ENCODE results near the gene PBX1. TPM values are rescaled to one million over a fixed set of nuclear protein-coding genes. Genes with fewer than 3 reads are reported as not detected.
"Not testable (repeated sequence)": the region's sequence is repeated elsewhere in the genome, so short reads cannot be mapped to it uniquely, and the experiment has no call there.

PBX1 gene
- total RNA-seq, 1 donor from 2014 or later = 11.5 TPM

DNA sequence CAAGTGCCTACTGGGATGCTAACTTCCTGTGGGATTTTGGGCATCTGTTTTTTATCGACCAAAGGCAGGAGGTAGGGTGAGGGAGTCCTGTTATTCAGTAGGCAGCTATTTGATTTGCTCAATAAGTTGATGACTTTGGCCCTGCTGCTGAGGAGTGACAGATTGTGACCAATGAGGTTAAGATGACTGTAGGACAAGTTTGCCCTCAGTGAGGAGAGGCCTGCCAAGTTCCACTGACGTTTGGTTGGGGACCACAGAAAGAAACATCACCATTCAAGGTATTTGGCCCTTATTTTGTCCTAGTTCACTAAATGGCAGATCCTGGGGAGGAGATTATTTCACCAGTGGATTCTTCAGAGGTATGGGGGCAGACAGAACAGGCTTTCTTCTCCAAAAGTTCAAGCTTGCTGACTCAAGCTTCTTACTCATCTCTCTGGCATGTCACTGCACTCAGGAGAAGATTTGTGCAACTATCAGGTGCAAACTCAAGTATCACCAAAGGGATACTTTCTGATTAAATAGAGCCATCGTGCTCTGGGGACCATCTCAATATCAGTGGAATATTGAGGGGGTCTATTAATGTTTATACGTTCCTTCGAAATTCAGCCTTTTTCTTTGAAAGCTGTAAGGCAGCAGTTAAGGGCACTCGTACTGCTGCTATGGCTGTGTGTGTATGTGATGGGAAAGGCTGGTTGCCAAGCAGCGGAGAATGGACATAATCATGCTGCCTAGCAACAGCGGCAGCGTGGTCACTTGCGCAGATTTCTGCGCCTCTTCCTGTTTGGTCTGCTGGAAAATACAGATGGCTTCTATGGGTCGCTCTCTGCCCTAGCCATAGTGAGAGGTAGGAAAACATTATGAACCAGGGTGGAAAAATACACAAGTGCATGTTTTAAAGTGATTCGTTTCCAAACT, 78.7 kb downstream of the PBX1 start:
- no peak for DNase-seq (ENCODE audit: extremely low read depth, low read depth, low spot score)

DNA sequence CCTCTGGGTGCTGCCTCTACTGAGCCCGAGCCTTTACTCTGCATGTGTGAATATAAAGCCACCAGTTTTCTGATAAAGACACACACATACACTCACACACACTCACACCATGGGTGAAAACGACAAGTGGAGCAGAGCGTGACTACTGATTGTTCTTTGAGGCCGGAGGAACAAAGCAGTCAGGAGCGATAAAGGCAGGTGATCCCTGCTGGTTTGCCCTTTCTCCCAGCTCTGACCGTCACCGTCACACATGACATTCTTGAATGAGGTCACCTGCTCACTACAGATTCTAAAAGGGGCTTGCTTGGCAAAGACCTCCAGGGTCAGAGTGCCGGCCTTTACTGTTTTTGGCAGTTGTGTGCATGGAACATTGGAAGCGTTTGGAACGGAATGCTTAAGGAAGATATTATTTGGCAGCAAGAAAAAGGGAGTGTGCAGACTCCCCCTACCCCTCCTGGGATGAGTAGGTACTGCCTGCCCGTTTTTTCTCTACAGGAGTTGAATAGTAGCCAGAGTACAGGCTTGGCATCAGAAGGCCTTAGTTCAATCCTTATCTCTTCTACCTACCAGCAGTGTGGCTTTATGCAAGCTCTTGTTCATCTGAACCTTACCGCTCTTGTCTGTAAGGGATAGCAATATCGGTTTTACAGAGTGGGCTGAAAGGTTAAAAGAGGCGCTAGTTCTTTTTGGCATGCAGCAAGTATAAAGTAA, 79.7 kb downstream of the PBX1 start:
- DNase-seq (ENCODE audit: extremely low read depth, low read depth, low spot score) = no peak

DNA sequence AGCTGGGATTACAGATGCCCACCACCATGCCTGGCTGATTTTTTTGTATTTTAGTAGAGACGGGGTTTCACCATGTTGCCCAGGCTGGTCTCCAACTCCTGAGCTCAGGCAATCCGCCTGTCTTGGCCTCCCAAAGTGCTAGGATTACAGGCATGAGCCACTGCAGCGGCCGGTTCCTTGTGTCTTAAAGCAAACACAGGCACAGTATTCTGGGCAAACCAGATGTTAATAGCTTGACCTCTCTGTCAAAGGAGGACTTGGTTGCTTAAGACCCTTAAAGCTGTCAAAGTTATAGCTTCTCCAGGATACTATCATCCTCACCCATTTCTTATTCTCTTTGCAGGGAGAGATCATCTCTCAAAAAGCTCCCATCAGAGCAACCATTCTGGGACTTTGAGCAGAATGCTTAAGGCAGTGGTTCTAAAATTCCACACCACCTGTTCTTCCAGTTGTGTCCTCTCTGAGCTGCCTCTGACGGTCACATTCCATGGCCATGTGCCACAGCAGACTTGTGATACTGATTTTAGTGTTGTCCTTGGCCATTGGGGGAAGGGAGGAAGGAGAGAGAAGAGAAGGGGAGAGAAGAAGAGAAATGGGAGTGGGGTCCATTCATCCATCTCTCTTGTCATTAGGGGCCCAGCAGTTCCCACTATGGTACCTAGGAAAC, 81.8 kb downstream of the PBX1 start:
- no peak for DNase-seq (ENCODE audit: extremely low read depth, low read depth, low spot score)

DNA sequence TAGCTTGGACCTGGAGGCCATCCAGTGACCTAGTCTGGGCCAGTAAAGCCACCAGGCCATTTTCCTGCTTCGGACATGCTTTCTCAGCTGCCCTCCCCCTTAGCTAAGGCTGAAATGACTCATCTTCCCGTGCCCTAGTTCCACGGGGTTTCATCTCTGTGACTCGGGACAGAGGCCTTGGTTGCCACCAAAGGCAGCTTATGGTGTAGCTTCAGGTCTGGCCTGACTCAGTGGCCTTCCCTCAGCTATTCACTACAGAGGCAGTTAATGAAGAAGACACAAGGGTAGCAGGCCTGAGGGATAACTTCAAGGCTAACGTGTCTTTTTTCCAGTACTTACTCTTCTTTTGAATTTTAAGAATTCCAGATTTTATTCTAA, 82.4 kb downstream of the PBX1 start:
- DNase-seq (ENCODE audit: extremely low read depth, low read depth, low spot score) = no peak

DNA sequence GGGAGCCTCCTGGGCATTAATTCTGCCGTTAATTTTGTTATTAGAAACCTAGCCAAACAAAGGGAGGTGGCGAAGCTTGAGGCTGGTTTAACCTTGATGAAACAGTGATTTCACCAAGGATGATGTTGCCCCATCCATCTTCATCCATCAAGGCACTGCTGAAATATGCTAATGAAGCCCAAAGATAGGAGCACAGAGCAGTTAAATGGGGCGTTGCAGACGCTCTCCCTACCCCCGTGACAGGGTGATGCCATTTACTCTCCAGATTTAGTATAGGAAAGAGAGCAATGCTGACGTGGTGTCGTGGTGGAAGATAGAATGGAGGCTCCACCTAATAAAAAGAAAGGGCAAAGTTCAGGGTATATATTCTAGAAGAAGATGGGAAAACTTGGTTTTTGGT, 84.0 kb downstream of the PBX1 start:
- DNase-seq (ENCODE audit: extremely low read depth, low read depth, low spot score) = no peak

DNA sequence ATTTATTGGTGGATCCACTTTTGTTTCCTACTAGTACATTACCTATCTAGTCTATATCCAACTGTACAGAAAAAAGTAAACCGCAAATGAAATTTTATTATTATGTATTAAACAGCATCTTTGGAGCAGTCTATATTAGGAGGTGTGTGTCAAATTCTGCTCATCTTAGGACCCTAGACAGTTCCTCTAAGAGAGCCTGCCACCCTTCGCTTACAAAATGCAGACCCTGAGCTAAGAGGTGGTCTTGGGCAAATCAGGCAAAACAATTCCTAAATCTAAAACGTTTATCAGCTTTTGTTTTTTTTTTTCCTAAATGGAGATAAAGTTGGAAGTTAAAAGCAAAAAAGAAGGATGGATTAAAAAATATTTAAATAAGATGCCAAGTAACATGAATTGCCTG, 85.3 kb downstream of the PBX1 start:
- DNase-seq (ENCODE audit: extremely low read depth, low read depth, low spot score) = no peak

DNA sequence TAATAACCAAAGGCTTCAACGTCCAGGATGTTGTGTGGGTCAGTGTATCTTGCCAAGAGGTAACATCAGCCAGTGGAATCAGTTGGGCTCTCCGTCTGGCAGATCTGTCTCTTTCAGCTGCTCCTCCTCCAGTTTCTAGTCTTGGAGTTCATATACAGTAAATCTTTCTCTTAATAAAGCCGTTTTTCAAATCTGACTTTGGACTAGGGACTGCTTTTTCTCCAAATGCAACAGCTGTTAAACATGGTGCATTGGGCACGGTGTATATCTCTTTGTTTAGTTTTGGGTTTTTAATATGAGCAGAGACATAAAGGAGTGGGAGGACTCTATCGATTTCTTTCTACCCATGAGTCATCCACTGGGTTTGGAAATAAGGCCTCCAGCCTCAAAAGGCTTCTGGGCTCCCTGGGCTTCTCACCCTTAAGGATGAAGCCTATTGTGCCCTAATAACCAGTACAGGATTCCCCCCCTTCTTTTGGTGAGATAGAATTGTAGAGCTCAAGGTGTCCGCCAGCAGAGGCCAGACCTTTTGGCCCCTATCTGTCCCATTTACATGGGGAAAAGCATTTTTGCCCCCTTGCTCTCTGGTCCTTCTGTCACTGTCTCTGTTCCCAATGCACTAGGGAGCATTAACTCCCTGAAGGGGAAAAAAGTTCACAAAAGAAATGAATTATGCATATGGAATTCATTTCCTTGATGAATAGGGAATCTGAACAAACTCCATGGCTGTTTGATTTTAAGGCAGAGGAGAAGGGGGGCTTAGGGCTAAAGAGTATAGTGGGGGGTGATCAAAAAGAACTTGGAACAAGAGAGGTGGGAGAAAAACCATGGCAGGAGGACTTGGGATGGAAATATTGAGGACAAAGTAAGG, 86.0 kb downstream of the PBX1 start:
- no peak for DNase-seq (ENCODE audit: extremely low read depth, low read depth, low spot score)

DNA sequence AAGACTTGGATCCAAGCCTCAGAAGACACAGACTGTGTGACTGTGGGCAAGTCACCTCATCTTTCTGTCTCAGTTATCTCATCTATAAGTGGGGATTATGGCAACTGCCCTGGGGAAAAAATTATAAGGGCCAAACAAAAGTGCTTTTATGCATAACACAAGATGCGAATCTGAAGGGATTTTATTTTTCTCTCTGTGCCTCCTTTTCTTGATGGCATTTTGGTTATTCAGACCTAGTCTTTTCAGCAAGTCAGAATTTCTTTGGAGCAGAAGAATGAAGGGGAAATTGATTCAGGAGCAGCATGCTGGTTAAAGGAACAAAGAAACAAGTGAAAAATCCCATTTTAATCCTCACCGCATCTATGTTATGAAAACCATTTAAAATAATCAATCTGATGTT, 86.9 kb downstream of the PBX1 start:
- DNase-seq (ENCODE audit: extremely low read depth, low read depth, low spot score) = no peak

DNA sequence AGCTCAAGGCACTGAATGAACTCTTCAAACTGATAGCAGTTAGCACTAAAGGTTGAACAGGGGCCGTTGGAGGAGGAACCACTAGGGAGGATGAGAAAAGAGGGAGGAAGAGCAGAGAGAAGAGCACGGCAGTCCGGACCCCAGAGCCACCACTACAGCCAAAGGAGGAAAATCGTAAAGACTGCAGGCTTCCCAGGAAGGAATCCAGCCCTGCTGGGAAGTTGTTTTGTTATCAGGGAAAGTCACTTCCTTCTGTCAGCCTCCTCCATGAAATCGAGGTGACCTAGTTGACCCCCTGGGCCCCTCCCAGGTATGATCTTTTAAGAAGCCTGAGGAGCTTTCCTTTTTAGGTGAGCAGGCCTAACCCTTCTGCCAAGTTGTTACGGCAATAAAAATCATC, 88.2 kb downstream of the PBX1 start:
- no peak for DNase-seq (ENCODE audit: extremely low read depth, low read depth, low spot score)

DNA sequence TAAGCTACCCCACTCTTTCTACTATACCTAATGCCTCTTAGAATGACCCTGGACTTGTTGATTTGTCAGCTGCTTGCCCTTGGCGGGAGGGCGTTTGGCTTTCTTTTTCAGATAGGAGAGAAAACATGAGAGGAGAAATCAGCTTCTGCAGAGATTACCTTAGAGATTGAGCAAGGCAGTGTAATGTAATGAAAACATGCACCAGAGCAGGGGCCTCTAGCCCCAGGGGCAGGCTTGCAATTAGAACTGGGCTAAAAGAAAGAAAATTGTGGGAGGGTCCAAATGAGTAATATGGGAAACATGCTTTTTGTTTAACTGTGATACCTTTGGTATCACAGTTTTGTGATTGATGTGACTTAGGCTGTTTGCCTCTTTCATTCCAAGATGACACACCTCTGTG, 89.7 kb downstream of the PBX1 start:
- DNase-seq (ENCODE audit: extremely low read depth, low read depth, low spot score) = no peak

DNA sequence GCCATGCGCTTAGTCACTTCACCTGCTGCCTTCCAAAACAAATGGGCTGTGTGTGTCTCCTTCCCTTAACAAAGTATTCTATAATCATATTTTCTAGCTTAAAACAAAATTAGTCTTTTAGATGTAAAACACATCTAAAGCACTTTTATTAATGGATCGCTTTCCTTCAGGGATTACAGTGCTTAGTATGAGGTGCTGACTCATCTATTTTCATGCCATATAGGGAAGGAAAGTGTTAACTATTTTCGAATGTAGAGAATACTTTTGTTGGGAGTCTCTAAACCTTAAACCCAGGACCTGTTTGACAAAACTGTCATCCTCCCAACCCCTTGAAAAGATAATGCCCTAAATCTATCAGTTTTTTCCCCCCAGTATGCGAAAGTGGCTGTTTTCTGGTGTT, 90.2 kb downstream of the PBX1 start:
- no peak for DNase-seq (ENCODE audit: extremely low read depth, low read depth, low spot score)

DNA sequence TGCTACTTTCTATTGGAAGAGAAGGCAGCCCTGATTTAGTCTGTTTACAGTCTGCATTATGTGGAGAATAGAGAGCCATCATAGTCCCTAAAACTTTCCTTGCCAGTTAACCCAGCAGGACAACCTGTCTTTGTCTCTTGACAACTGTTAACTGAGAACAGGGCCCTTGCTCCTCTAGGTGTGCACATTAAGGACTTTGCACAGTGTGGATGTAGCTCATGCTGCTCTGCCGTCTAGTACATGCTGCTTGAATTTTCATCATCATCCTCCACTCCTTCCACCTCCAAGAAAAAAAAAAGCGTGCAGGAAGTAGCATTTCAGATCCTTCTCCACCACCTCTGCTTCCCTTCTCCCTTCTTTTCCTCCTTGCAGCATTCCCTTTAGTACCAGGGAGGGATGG, 91.5 kb downstream of the PBX1 start:
- no peak for DNase-seq (ENCODE audit: extremely low read depth, low read depth, low spot score)

DNA sequence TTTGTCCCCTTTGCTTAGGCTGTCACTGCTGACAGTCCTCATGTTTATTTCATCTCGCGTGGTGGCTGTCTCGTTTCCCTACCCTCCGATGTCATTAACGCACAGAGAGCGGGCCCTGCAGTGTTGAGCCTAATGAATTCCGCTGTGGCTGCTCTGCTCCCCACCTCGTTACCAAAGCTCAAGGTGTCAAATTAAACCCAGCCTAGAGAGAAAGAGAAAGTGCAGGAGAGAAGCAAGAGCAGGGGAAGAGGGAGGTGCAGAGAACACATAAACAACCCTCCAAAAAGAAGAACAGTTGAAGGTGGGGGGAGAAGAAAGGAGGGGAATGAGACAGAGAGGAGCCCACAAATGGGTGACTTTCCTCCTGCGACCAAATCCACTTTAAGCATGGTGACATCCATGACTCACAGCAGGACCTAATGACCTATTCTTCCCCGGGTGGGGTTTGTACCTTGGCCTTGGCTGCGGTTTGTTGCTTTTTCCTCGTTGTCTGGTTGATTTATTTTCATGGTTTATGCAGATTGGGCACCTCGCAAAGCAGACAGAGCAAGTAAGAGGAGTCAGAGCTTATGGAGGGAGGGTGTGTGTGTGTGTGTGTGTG, 92.5 kb downstream of the PBX1 start:
- no peak for DNase-seq (ENCODE audit: extremely low read depth, low read depth, low spot score)

DNA sequence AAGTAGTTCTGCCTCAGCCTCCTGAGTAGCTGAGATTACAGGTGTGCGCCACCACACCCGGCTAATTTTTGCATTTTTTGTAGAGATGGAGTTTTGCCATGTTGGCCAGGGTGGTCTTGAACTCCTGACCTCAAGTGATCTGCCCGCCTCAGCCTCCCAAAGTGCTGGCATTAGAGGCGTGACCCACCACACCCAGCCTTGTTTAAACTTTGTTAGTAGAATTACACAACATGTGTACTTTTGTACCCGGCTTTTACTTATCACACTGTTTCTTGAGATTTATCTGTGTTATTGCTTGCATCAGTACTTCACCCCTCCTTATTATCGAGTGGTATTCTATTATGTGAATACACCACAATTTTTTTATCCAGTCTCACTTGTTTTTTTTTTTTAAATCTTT, 94.0 kb downstream of the PBX1 start:
- not testable (repeated sequence) for DNase-seq (ENCODE audit: extremely low read depth, low read depth, low spot score)

DNA sequence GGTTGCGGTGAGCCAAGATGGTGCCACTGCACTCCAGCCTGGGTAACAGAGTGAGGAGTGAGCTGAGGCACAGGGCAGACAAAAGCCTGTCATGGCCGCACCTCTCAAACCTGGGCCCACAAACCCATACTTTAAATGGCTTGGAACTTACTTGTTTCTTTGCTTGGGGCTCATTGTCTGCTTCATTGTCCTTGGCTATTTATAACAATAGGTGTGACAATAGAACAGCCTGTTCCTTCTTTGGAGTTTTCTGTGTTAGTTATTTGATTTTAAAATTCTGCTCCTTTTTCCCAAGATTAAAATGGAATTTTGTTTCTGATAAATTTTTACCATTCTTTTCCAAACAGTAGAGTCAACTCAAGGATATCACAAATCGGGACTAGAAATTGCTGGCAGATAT, 94.7 kb downstream of the PBX1 start:
- DNase-seq (ENCODE audit: extremely low read depth, low read depth, low spot score) = no peak

DNA sequence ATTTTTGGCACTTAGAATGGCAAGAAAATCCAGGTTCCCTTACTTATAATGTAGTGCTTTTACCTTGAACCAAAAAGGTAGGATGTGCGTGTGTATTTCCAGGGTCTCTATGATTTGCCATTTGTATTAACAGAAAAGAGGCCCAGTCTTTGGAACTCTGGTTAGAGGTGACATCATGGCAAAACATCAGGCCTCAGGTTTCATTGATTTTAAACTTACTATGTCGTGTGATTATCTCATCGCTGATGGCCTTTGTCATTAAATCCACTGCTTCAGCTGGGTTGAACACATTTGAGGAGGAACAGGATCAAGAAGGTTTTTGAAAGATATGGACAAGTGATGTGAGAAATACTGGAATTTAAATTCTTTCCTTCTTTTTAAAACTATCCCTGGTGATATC, 95.2 kb downstream of the PBX1 start:
- no peak for DNase-seq (ENCODE audit: extremely low read depth, low read depth, low spot score)

DNA sequence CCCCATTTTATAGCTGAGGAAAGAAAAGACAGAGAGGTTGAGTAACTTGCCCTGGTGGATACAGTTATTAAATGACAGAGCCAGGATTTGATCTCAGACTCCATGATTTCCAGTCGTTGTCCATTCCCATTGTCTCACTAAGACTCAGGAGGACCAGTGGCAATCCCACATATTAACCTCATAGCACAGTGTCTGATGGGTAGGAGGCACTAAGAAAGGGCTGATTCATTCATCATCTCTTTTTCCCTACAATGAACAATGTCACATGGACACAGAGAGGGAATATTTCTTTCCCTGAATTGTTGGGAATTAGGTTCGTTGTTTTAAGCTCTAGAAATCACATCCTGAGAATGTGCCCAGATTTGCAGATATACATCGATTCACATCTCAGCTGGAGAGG, 99.9 kb downstream of the PBX1 start:
- no peak for DNase-seq (ENCODE audit: extremely low read depth, low read depth, low spot score)

DNA sequence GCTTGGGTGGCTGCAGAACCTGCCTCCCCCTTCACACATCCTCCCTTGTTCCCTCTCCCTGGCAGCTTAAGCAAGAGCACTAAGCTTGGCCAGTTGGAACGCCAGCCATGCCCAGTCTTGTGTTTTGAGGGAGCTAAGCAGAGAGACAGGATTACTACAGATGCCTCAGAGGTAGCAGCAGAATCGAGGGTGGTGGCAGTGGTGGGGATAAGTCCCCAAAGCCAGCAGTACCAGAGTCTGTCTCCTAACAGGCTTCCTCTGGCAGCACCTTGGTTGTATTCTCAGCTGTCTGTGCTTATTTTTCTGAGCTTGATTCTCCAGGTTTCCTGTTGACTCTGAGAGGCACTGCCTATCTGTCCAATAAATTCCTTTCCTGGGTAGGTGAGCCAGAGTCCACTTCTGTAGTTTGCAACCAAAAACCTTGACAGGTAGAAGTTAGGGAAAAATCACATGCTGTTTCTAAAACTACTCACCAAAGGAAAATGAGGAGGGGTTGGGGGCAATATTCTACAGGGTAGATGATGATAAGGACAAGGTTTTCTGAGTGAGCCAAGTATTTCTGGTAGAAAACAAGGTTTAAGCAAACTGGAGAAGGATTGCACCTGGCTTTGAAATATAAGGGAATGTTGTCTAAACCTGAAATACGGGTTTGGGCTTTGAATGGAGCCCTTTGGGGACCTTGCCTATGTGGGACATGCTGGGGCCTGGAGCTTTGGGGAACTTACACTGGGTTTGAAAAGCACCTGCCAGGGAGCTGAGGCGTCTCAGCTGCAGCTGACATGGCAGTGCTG, 100.8 kb downstream of the PBX1 start:
- DNase-seq (ENCODE audit: extremely low read depth, low read depth, low spot score) = no peak

DNA sequence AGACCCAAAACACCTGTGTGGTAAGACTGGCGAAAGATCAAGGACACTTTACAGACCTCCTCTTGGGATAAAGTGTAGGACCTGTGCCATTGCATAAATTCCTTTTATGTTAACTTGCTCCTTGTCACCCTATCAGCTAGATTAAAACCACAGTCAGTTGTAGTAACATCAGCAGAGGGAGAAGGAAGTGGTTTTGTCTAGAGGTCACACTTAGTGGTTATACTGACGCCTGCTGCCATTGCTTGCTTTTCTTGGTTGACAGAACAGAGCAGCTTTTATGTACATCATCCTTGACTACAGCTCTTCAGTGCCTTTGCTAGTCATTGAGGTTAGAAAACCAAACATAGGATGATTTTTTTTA, 101.4 kb downstream of the PBX1 start:
- no peak for DNase-seq (ENCODE audit: extremely low read depth, low read depth, low spot score)

DNA sequence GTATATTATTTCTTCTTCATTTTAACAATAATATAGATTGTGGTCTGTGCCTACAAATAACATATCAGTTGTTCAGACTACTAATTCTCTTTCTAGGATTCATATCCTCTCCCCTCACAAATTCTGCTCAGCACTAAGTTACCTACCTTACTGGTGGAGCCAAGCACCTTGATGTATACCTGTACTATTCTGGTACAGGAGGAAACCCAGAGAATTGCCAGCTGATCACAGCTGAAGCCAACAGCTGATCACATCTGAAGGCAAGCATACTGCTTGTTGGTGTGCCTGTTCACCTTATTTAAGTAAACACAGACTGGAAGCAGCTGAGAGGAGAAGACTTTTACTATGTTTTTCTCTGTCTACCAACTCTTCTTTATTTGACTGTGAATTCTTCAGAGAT, 101.8 kb downstream of the PBX1 start:
- no peak for DNase-seq (ENCODE audit: extremely low read depth, low read depth, low spot score)

Measured in glomerular endothelial cell (primary cell).